ENCODE data around the gene KCNJ6.
"Not testable (repeated sequence)": the region's sequence is repeated elsewhere in the genome, so short reads cannot be mapped to it uniquely, and the experiment has no call there.

The KCNJ6 gene

GRCh38 chr21:37737507-37737906 is 178.8 kb downstream of the KCNJ6 start:
- no peak for TF ChIP-seq CTCF (IDR thresholded peaks at IDR 0.05; ENCODE audit: low read length, missing control alignments)
- no peak for DNase-seq (ENCODE audit: low read depth)
- H3K4me3 ChIP-seq (replicated peaks; ENCODE audit: low read depth, low read length) = no peak overlapping the region

GRCh38 chr21:37734846-37735245 is 181.4 kb downstream of the KCNJ6 start:
- TF ChIP-seq CTCF (IDR thresholded peaks at IDR 0.05; ENCODE audit: low read length, missing control alignments) = no peak
- DNase-seq (ENCODE audit: low read depth) = no peak

GRCh38 chr21:37732927-37733326 is 183.3 kb downstream of the KCNJ6 start:
- no peak overlapping the region for H3K4me3 ChIP-seq (replicated peaks; ENCODE audit: low read depth, low read length)
- no peak for DNase-seq (ENCODE audit: low read depth)
- no peak for TF ChIP-seq CTCF (IDR thresholded peaks at IDR 0.05; ENCODE audit: low read length, missing control alignments)

More at GRCh38 chr21:37734846-37735245, 181.4 kb downstream of the KCNJ6 start:
- no peak overlapping the region for H3K4me3 ChIP-seq (replicated peaks; ENCODE audit: low read depth, low read length)

- no peak for DNase-seq (ENCODE audit: low read depth)
- TF ChIP-seq CTCF (IDR thresholded peaks at IDR 0.05; ENCODE audit: low read length, missing control alignments) = no peak
- H3K4me3 ChIP-seq (replicated peaks; ENCODE audit: low read depth, low read length) = no peak overlapping the region
These were observed 192.1 kb downstream of the KCNJ6 start for GRCh38 chr21:37724201-37724600.

GRCh38 chr21:37717534-37717933 is 198.7 kb downstream of the KCNJ6 start:
- no peak overlapping the region for H3K4me3 ChIP-seq (replicated peaks; ENCODE audit: low read depth, low read length)
- TF ChIP-seq CTCF (IDR thresholded peaks at IDR 0.05; ENCODE audit: low read length, missing control alignments) = no peak
- no peak for DNase-seq (ENCODE audit: low read depth)

- DNase-seq (ENCODE audit: low read depth) = not testable (repeated sequence)
These were observed 203.7 kb downstream of the KCNJ6 start for GRCh38 chr21:37712569-37712934.

GRCh38 chr21:37711836-37712568 is 204.3 kb downstream of the KCNJ6 start:
- TF ChIP-seq CTCF (IDR thresholded peaks at IDR 0.05; ENCODE audit: low read length, missing control alignments) = peak; percentile 100
- DNase-seq (ENCODE audit: low read depth) = peak; percentile 80
- H3K4me3 ChIP-seq (replicated peaks; ENCODE audit: low read depth, low read length) = no peak overlapping the region

More at GRCh38 chr21:37712569-37712934, 203.7 kb downstream of the KCNJ6 start:
- H3K4me3 ChIP-seq (replicated peaks; ENCODE audit: low read depth, low read length) = not testable (repeated sequence)
